SK-N-SH (cell line): ENCODE measurements around the gene DENND1C. TPM values are rescaled to one million over a fixed set of nuclear protein-coding genes. Genes with fewer than 3 reads are reported as not detected.

Experiments
- CTCF ChIA-PET: fragments of 300-600, 350-600 bp; formaldehyde crosslinking; extraction: SDS; loops from one replicate; lab custom pipeline; 2021; lab: Yijun Ruan, JAX
- POLR2A ChIA-PET: fragments of 350-600 bp; sonication (Branson Sonifier 250); formaldehyde crosslinking; extraction: SDS; loops from one replicate; lab custom pipeline; 2020; ENCODE audit warnings: antibody characterized with exemption, inconsistent platforms; lab: Yijun Ruan, JAX
- DNase-seq: peaks from one replicate; pipeline ENCODE4 v3.0.0; 2012
- H2AFZ ChIP-seq: fragments of 200-600 bp; sonication (generic); 2 replicates; pipeline ENCODE4 v1.8.1; 2016; ENCODE audit warnings: antibody characterized with exemption, mild to moderate bottlenecking, low read depth
- H3F3A ChIP-seq: fragments of 200-600 bp; sonication (generic); replicated peaks from 2 replicates; pipeline ENCODE3; 2016; ENCODE audit warnings: antibody characterized with exemption, mild to moderate bottlenecking; ENCODE audit not compliant: insufficient read depth
- H3K27ac ChIP-seq, 2 experiments: fragments of 200-500 bp in 1 of 2; fragments of 200-600 bp in 1 of 2; sonication (Bioruptor generic) in 1 of 2; sonication (generic), shearing (Covaris generic) in 1 of 2; 2 replicates each; pipeline versions ENCODE4 v1.5.1 to v1.6.1; 2014 to 2016; ENCODE audit warnings: low read depth in 2 of 2, inconsistent platforms in 1 of 2, low read length in 1 of 2, mild to moderate bottlenecking in 1 of 2, mixed read lengths in 1 of 2
- H3K27me3 ChIP-seq: fragments of 200-600 bp; sonication (generic), shearing (Covaris generic); 2 replicates; pipeline ENCODE4 v1.6.1; 2016; ENCODE audit warnings: mixed run types; ENCODE audit not compliant: insufficient read depth
- H3K36me3 ChIP-seq, 2 experiments: fragments of 200-500 bp in 1 of 2; fragments of 200-600 bp in 1 of 2; sonication (Bioruptor generic) in 1 of 2; sonication (generic) in 1 of 2; replicated peaks in 1 of 2; 2 replicates each; pipeline versions ENCODE3 to v1.5.1; 2014 to 2016; ENCODE audit warnings: low read length in 1 of 2, mild to moderate bottlenecking in 1 of 2; ENCODE audit not compliant: insufficient read depth in 2 of 2, control insufficient read depth in 1 of 2
- H3K4me1 ChIP-seq, 2 experiments: fragments of 200-500 bp in 1 of 2; fragments of 200-600 bp in 1 of 2; sonication (Bioruptor generic) in 1 of 2; sonication (generic), shearing (Covaris generic) in 1 of 2; 2 replicates each; pipeline versions ENCODE4 v1.5.1 to v1.6.1; 2014 to 2016; ENCODE audit warnings: low read depth in 1 of 2, low read length in 1 of 2, mixed run types in 1 of 2; ENCODE audit not compliant: insufficient read depth in 2 of 2, control insufficient read depth in 1 of 2
- H3K4me2 ChIP-seq: fragments of 200-600 bp; sonication (generic), shearing (Covaris generic); 2 replicates; pipeline ENCODE4 v1.6.1; 2017; ENCODE audit warnings: mixed run types
- H3K4me3 ChIP-seq, 2 experiments: fragments of 200-500 bp in 1 of 2; fragments of 200-600 bp in 1 of 2; sonication (Bioruptor generic) in 1 of 2; sonication (generic), shearing (Covaris generic) in 1 of 2; 2 replicates each; pipeline versions ENCODE4 v1.5.1 to v1.8.1; 2014 to 2016; ENCODE audit warnings: low read depth in 2 of 2, inconsistent platforms in 1 of 2, low read length in 1 of 2, mild to moderate bottlenecking in 1 of 2, mixed read lengths in 1 of 2, moderate library complexity in 1 of 2
- H3K79me2 ChIP-seq: fragments of 200-600 bp; sonication (generic); 2 replicates; pipeline ENCODE4 v1.8.1; 2017; ENCODE audit warnings: mild to moderate bottlenecking; ENCODE audit not compliant: insufficient read depth
- H3K9ac ChIP-seq: fragments of 200-600 bp; sonication (generic); 2 replicates; pipeline ENCODE4 v1.6.1; 2017; ENCODE audit warnings: mixed run types
- H3K9me2 ChIP-seq: fragments of 200-600 bp; sonication (generic); 2 replicates; pipeline ENCODE4 v1.6.1; 2017; ENCODE audit warnings: mixed run types
- H3K9me3 ChIP-seq: fragments of 200-600 bp; sonication (generic); 2 replicates; pipeline ENCODE4 v1.6.1; 2017; ENCODE audit warnings: mixed run types, mild to moderate bottlenecking, moderate library complexity
- H4K20me1 ChIP-seq: fragments of 200-600 bp; sonication (generic); 2 replicates; pipeline ENCODE4 v1.6.1; 2017; ENCODE audit warnings: mild to moderate bottlenecking, mixed run types; ENCODE audit not compliant: insufficient read depth
- EZH2phosphoT487 ChIP-seq: fragments of 200-600 bp; sonication (generic); IDR thresholded peaks from 2 replicates; pipeline ENCODE4 v1.6.1; 2017; ENCODE audit warnings: low read depth, mixed run types, mild to moderate bottlenecking, antibody characterized with exemption, moderate library complexity, borderline replicate concordance
- GATA2 ChIP-seq: sonication (generic); formaldehyde crosslinking; IDR thresholded peaks from 2 replicates; pipeline ENCODE4 v1.5.0; 2020; ENCODE audit warnings: mild to moderate bottlenecking, missing genetic modification reagents
- JUND ChIP-seq: IDR thresholded peaks from 2 replicates; pipeline ENCODE4 v1.4.0; 2012
- RCOR1 ChIP-seq: fragments of 150-350 bp; IDR thresholded peaks from 2 replicates; pipeline ENCODE4 v1.6.1; 2017; ENCODE audit warnings: antibody characterized with exemption, low read length
- WGBS: methylation state at CpG from one replicate; pipeline ENCODE4 v1.1.6; 2017; ENCODE audit warnings: low lambda C conversion rate; 5-methylcytosine and 5-hydroxymethylcytosine counted together
- polyA plus RNA-seq, 3 experiments: library from polyadenylated mRNA; depleted of rRNA; stranded (reverse); fragments of >200 nt; gene quantifications; 2 replicates each; pipeline ENCODE4 v1.2.3, GENCODE V29; 2012
- TF ChIP-seq, protein P1 (sequence below): IDR thresholded peaks from 2 replicates; pipeline ENCODE4 v1.6.1; 2012; ENCODE audit warnings: mild to moderate bottlenecking, low read depth, low read length, moderate library complexity

DENND1C gene
- polyA plus RNA-seq, 1 of the 3 experiments (the other 2 are of a cell fraction): 0.05 TPM

DNA sequence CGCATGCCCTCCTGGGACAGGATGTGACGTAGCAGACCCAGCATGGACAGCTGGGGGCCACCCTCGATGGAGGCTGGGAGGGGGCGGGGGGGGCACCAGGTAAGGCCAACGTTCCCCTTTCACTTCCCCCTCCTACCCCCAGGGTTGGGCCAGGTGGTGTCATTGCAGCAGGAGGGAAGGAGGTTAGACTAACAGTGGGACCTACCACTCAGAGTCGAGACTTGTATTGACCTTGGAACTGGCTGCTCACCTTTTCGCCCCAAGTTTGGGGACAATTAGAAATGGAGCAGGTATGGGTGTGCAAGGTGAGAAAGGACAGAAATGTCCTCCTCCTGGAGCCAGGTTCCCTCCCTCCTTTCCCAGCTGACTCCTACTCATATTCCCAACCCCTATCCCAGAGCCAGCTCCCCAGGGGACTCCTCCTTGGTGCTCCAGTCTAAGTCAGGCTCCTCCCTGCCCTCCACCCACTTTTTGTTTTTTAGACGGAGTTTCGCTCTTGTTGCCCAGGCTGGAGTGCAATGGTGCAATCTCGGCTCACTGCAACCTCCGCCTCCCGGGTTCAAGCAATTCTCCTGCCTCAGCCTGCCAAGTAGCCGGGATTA is 39.4 kb downstream of the DENND1C start:
- H4K20me1 ChIP-seq: no peaks in the 10 kb centered on the region
- no peaks in the 10 kb centered on the region for H3K79me2 ChIP-seq
- H3K27me3 ChIP-seq: no peaks in the 10 kb centered on the region
- no peak overlapping the region for H3K27ac ChIP-seq
- ChIA-PET POLR2A (no interaction called here), CTCF (interaction anchor here (1.5 kb wide), 1 partner anchor 12 kb away, joined by 5 read pairs; no protein-coding TSS in a partner anchor)
- no peaks in the 10 kb centered on the region for H3K9me2 ChIP-seq
- TF ChIP-seq EZH2phosphoT487 (no peak), JUND (no peak), GATA2 (CRISPR knock-in tag) (no peak), RCOR1 (no peak)
- TF ChIP-seq, protein P1, sequence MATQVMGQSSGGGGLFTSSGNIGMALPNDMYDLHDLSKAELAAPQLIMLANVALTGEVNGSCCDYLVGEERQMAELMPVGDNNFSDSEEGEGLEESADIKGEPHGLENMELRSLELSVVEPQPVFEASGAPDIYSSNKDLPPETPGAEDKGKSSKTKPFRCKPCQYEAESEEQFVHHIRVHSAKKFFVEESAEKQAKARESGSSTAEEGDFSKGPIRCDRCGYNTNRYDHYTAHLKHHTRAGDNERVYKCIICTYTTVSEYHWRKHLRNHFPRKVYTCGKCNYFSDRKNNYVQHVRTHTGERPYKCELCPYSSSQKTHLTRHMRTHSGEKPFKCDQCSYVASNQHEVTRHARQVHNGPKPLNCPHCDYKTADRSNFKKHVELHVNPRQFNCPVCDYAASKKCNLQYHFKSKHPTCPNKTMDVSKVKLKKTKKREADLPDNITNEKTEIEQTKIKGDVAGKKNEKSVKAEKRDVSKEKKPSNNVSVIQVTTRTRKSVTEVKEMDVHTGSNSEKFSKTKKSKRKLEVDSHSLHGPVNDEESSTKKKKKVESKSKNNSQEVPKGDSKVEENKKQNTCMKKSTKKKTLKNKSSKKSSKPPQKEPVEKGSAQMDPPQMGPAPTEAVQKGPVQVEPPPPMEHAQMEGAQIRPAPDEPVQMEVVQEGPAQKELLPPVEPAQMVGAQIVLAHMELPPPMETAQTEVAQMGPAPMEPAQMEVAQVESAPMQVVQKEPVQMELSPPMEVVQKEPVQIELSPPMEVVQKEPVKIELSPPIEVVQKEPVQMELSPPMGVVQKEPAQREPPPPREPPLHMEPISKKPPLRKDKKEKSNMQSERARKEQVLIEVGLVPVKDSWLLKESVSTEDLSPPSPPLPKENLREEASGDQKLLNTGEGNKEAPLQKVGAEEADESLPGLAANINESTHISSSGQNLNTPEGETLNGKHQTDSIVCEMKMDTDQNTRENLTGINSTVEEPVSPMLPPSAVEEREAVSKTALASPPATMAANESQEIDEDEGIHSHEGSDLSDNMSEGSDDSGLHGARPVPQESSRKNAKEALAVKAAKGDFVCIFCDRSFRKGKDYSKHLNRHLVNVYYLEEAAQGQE: no peak
- H3K9ac ChIP-seq: no peak overlapping the region
- H3K9me3 ChIP-seq: no peaks in the 10 kb centered on the region
- H3K4me3 ChIP-seq: no peak overlapping the region
- no peak for DNase-seq
- H3K36me3 ChIP-seq: no peaks in the 10 kb centered on the region
- no peak overlapping the region for H3K4me2 ChIP-seq
- H3K4me1 ChIP-seq: no peaks in the 10 kb centered on the region
- H3F3A ChIP-seq: no peaks in the 10 kb centered on the region
- WGBS: 87% methylated on average over 11 of the region's 13 CpGs
- H2AFZ ChIP-seq: no peak overlapping the region

DNA sequence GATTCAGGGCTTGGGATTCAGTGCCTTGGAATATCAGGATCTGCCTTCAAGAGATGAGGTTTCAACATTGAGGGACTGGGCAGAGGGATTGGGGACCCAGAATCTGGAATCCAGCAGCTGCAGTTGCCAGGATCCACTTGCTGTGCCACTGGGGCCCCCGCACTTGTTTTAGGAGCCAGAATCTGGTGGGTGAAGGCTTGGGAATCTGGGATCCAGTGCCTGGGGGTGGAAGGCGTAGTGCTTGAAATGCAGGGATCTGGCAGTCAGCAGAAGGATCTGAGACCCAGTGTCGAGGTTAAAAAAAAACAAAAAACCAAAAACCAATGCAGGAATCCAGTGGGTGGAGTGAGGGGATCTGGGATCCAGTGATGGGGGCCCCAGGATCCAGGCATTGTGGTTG is 40.7 kb downstream of the DENND1C start:
- Histone ChIP-seq H3K4me2 (no peak overlapping the region), H3K9me2 (no peaks in the 10 kb centered on the region), H3K27ac (no peak overlapping the region), H3F3A (no peaks in the 10 kb centered on the region), H3K9me3 (no peaks in the 10 kb centered on the region), H3K27me3 (no peaks in the 10 kb centered on the region), H3K36me3 (no peaks in the 10 kb centered on the region), H4K20me1 (no peaks in the 10 kb centered on the region), H3K4me1 (no peaks in the 10 kb centered on the region), H3K4me3 (no peak overlapping the region), H2AFZ (no peak overlapping the region), H3K79me2 (no peaks in the 10 kb centered on the region), H3K9ac (no peak overlapping the region)
- ChIA-PET CTCF (no interaction called here), POLR2A (no interaction called here)
- TF ChIP-seq, protein P1: no peak
- no peak for DNase-seq
- WGBS: 74% methylated on average over 3 of the region's 3 CpGs
